ENCODE results near the gene CPLX1.
A peak's percentile ranks its signal among the peaks of the same experiment; 100 is the strongest.
"Not testable (repeated sequence)": the region's sequence is repeated elsewhere in the genome, so short reads cannot be mapped to it uniquely, and the experiment has no call there.

Gene CPLX1

GRCh38 chr4:818106-818921 is 7.6 kb downstream of the CPLX1 start:
- no peak for DNase-seq

DNA sequence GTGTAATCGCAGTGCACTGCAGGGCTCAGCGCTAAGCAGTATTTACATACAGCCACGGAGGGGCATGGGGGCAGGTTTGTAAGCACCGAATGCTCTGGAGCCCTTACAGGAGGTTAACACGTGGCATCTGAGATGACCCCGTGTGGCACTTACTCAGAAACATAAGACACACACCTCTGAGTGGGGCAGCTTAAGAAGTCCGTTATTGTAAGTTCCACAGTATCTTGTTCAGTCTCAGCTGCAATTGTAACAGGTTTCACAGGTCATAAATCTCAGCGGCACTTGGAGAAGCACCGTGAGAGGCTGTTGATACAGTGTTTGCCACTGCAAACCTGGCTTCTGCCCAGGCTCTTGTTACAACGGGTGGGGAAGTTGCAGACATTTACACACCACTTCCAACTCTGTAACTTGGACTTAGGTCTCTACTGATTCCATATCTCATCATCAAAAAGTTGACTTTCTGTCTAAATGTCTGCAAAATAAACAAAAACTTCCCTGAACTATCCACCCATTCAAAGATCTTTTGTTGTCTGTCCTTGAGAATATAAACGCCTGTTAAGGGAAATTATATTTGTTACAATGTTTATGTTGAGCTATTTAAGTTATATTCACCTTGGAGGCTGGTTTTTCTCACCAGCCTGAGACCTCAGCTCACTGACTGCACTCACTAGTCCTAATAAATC is 10.3 kb downstream of the CPLX1 start:
- DNase-seq, result no peak

DNA sequence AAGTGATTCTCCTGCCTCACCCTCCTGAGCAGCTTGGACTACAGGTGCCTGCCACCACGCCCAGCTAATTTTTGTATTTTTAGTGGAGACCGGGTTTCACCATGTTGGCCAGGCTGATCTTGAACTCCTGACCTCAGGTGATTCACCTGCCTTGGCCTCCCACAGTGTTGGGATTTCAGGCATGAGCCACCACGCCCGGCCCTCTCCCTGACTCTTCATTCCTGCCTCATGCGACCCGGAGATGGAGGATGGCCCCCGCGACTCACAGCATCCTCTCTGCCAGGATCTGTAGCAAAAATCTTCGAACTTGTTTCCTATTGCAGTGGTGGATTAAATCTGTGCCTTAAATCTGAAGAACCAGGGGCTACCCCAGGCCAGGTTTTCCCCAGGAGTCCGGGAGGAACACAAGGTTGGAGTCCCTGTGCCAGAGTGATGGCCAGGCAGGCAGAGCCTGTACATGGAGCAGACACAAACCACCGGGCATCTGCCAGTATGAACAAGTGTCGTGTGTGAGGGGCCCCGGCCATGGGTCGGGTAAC is 11.5 kb downstream of the CPLX1 start:
- DNase-seq, result no peak

DNA sequence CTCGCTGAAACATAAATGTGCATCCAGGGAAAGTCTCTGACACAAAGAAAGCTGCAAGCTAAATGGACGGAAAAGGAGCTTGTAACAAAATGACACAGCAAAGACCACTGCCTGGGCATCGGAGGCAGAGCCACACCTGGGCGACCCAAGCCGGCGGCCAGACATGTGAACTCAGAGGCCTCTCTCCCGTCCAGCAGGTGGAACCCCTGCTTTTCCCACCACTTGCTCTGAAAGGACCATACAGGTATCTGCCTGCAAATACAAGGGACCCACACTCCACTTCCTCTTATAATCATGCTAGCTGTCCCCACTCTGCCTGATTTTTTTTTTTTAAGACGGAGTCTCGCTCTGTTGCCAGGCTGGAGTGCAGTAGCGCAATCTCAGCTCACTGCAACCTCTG is 12.0 kb downstream of the CPLX1 start:
- DNase-seq, result no peak

- no peak for DNase-seq
Observed at GRCh38 chr4:808860-809570, 16.9 kb downstream of the CPLX1 start.

DNA sequence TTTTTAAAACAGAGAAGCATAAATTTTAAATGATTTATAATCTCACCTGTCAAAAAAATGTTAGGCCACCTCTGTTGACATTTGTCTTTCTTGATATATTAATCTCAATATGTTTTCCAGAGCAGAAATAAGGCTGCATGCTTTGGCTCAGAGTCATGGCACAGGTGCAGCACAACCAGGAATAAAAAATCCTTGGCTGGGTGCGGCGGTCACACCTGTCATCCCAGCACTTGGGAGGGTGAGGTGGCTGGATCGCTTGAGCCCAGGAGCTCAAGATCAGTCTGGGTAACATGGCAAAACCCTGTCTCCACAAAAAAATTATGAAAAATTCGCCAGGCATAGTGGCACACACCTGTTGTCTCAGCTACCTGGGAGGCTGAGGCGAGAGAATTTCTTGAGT is 18.1 kb downstream of the CPLX1 start:
- DNase-seq, result no peak

DNA sequence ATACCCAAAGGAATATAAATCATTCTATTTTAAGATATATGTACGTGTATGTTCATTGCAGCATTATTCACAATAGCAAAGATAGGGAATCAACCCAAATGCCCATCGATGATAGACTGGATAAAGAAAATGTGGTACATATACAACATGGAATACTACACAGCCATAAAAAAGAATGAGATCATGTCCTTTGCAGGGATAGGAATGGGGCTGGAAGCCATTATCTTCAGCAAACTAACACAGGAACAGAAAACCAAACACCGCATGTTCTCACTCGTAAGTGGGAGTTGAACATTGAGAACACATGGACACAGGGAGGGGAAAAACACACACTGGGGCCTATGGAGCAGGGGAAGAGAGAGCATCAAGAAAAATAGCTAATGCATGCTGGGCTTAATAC is 18.9 kb downstream of the CPLX1 start:
- DNase-seq, result not testable (repeated sequence)

- DNase-seq, result no peak
Observed at GRCh38 chr4:804804-805203, 21.1 kb downstream of the CPLX1 start.

GRCh38 chr4:803884-804283 is 22.0 kb downstream of the CPLX1 start:
- DNase-seq, result no peak

DNA sequence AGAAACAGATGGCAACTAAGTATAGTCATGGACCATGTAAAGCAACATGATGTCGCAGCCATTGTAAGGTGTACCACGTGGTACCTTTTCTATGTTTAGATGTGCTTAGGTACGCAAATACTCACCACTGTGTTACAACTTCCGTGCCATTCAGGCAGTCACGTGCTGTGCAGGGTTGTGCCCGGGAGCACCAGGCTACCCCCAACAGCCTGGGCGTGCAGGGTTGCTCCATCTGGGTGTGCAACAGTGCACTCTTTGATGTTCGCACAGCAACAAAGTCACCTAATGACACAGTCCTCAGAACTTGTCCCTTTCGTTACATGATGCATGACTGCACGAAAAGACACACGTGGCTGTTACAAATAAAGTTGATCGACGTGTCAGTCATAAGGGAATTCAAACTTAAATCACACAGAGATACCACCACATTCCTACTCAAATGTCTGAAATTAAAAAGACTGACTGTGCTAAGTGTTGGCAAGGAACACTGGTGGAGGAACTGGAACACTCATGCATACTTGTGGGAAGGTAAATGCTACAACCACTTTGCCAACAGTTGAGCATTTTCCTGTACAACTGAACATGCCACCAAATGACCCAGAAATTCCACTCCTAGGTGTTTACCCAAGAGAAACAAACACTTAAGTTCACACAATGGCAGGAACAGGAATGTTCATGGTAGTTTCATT is 24.3 kb downstream of the CPLX1 start:
- no peak for DNase-seq

- no peak for DNase-seq
Observed at GRCh38 chr4:797066-797465, 28.9 kb downstream of the CPLX1 start.

DNA sequence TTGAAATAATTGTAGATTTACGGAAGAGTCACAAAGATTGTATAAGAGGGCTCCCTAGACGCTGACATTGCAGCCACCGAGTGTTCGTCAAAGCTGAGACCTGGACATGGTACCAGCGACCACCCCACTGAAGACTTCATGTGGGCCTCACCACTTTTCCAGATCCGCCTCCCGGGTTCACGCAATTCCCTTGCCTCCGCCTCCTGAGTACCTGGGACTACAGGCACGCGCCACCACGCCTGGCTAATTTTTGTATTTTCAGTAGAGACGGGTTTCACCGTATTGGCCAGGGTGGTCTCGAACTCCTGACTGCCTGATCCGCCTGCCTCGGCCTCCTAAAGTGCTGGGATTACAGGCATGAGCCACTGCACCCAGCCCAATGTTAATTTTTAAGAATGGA is 29.7 kb downstream of the CPLX1 start:
- DNase-seq, result no peak

GRCh38 chr4:795726-796119 is 30.2 kb downstream of the CPLX1 start:
- DNase-seq, result no peak

DNA sequence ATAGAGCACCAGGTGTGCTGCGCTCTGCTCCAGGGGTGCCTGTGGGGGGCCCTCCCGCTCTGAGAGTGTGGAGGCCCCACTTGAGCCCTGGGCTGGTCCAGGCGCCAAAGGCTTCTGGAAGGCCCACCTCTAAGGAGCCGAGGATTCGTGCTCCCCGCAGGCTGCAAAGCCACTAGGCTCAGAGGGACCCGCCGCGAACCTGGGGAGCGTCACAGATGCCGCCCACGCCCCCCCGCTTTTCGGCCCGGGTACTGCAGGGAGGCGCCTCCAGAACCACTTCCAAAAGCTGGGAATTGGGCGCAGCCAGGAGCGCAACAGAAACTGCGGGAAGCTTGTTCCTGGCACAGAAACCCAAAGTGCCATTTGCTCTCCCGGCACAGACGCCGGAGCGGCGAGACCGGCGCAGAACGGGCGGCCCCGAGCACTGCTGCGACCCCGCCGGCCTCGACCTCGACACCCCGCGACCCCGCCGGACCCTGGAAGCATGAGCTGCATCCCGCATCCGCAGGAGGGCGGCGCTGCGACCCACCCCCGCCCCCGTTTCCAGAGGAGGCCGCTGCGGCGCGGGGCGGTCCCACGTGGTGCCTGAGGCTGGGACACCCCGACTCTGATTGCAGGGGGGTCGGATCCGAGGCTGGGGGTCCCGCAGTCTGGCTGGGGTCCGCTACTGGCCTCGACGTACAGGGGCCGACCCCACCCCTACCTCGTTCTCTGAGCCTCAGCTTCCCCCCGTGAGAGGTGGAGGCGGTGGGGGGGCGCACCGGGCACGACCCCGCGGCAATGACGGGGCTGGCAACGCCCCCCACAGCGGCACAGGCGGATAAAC is 30.8 kb downstream of the CPLX1 start:
- DNase-seq, result no peak

DNA sequence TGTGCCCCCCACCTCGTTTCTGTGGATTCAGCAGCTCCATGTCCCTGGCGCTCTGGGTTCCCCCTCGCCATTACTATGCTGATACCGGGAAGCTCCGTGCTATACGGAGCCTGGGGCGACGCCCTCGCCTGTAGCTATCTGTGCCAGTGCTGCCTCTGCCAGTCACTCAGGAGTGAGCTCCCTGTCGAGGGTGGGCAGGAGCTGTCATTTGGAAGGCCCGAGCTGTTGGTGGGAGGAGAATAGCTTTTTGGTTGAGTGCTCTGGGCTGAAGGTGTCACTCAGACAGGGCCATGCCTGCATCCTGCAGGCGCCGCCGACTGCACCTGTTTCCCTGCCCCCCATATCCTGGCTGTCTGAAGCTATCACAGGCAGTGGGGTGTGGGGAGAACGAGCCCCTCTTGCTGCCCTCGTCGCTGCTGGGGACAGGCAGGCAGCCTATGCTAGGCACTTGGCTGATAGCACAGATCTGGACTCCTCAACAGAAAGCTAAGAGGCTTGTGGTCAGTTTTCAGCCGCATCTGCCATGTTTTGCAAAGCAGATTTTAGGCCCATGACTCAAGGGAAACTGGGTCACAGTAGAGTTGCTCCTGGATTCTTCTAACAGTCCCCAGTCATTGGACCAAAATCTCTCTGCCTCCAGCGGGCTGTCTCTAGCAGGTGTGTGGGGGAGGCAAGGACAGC is 31.8 kb downstream of the CPLX1 start:
- DNase-seq, result no peak

DNA sequence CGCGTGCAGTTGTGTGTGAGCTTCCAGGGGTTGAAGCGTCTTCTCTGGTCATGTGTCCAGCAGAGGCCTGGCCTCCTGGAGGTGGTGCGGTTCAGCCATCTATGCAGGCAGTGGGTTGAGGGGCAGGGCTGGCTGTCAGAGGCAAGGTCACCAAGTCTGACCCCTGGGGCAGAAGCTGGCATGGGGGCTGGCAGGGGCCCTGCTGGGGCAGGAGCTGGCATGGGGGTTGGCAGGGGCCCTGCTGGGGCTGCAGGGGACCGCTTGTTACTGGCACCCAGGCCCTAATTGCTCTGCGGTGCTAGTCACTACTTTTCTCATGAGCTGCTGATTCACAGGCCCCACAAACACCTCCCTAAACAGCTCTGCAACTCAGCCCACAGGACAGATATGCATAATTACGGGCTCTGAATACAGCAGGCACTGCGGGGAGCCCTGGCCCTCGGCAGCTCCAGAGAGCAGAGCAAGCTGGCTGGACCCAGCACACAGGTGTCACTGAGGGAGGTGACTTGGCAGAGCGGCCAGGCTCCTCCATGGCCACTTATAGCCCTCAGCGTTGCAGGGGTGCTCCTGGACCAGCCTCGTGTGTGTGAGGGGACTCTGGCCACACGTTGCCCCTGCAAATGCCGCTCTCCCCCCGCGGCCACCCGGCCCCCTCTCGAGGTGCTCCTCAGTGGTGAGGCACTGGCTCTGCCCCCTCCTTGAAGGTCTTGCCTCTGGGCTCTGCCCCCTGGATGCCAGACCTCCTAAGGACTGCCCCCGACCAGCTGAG is 32.7 kb downstream of the CPLX1 start:
- DNase-seq, result no peak

DNA sequence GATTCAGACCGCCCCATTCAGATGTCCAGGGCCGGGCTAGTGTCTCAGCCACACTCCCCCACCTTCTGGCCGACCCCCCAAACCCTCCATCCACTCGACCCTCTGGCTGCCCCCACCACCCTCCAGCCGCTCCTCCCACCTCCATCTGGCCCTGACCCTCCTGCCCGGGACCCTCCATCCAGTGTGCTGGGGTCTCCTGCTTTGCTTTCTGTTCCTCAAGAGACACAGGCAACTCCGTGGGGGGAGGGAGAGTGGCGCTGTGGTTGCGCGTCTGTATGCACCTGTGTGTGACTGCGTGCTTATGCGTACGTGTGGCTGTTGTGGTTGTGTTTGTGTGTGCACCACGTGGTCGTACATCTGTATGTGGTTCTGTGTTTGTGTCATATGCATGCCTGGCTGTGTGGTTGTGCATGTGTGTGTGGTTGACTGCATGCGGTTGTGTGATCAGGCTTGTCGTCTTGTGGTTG is 33.3 kb downstream of the CPLX1 start:
- DNase-seq, result no peak

DNA sequence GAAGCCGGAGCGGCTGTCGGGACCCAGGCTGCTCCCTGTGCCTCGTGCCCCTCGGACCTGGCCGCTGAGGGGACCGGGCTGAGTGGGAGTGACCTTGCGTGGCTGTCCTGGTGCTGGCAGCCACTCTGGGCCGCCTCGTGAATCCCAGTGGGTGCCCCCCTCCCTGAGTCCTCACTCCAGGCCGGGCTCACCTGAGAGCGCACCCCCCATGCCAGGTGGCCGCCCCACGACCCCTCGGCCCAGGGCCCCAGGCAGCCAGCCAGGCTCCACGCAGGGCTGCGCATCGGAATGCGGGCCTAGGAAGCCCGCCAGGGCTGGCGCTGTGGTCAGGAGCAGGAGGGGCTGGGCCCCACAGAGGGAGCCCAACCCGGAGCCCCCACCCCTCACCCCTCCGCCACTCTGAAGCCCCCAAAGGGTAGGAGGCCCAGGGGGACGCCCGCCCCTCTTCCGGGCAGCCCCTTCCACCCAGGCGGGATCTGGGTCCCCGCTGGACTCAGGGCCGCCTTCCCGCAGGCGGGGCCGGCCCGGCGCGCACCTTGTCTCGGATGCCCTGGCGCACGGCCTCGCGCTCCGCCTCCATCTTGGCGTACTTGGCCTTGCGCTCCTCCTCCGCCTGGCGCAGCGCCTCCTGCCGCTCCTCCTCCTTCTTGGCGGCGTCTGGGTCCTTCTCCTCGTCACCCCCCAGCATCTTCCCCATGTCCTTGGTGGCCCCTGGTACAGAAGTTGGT is 33.9 kb downstream of the CPLX1 start:
- peak; percentile 28 to 54 for DNase-seq

GRCh38 chr4:791252-791897 is 34.6 kb downstream of the CPLX1 start:
- no peak for DNase-seq
